Measurements from ENCODE around the gene GNB5. TPM values are rescaled to one million over a fixed set of nuclear protein-coding genes. Genes with fewer than 3 reads are reported as not detected.

The GNB5 gene
- 47.9 to 54.6 TPM (median 51.7 TPM) in 5 replicates for total RNA-seq (2022; extraction: Qiagen RNA extraction)

GRCh38 chr15:52191207-52191606 lies at the start of gene GNB5:
GNB5 (minus strand) TSS chr15:52191392; CDS start chr15:52184676, 6,716 bp downstream.

Other genes starting within 250 kb of the GNB5 start
- 45.9 to 79.2 TPM (median 47.2 TPM) in 5 replicates for gene LEO1, start 219.6 kb downstream of the GNB5 start, total RNA-seq (2022; extraction: Qiagen RNA extraction)
- gene MAPK6, start 172.2 kb downstream of the GNB5 start, total RNA-seq (2022; extraction: Qiagen RNA extraction), result 38.5 to 58.0 TPM (median 48.2 TPM) in 5 replicates
- gene BCL2L10, start 78.6 kb downstream of the GNB5 start, total RNA-seq (2022; extraction: Qiagen RNA extraction), result 0.12 to 0.32 TPM (median 0.20 TPM) in 5 replicates
- 4.5 to 6.5 TPM (median 5.4 TPM) in 5 replicates for gene MYO5C, start 104.4 kb upstream of the GNB5 start, total RNA-seq (2022; extraction: Qiagen RNA extraction)

Measured in A549 treated with CORT108297 at 1 μM for 4 hours (cell line).